ENCODE measurements around the gene HMOX2.

Gene HMOX2

DNA sequence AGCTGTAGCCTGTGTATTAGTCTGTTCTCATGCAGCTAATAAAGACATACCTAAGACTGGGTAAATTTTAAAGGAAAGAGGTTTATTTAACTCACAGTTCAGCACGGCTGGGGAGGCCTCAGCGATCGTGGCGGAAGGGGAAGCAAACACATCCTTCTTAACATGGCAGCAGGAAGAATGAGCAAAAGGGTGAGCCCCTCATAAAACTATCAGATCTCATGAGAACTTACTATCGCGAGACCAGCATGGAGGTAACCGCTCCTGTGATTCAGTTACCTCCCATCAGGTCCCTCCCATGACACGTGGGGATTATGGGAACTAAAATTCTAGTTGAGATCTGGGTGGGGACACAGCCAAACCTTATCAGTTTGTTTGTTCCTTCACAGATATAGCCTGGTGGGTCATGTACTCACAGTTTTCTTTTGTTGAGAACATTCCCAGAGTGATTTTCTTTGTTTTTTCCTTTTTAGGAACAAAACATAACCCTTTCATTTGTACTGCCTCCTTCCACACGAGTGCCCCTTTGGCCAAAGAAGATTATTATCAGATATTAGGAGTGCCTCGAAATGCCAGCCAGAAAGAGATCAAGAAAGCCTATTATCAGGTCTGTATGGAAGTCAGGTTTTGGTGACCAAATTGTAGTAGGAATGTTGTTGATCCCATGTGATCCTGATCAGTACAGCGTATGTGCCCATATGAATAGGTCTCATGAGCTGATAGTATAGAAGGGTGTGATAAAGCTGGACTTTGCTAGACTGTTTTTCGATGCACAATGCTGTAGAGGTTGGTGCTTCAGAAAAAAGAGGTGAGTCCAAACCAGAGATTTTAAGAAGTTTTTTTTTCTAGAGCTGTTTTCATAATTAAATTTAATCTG is 42.0 kb upstream of the HMOX2 start:
- TF ChIP-seq, protein P1, sequence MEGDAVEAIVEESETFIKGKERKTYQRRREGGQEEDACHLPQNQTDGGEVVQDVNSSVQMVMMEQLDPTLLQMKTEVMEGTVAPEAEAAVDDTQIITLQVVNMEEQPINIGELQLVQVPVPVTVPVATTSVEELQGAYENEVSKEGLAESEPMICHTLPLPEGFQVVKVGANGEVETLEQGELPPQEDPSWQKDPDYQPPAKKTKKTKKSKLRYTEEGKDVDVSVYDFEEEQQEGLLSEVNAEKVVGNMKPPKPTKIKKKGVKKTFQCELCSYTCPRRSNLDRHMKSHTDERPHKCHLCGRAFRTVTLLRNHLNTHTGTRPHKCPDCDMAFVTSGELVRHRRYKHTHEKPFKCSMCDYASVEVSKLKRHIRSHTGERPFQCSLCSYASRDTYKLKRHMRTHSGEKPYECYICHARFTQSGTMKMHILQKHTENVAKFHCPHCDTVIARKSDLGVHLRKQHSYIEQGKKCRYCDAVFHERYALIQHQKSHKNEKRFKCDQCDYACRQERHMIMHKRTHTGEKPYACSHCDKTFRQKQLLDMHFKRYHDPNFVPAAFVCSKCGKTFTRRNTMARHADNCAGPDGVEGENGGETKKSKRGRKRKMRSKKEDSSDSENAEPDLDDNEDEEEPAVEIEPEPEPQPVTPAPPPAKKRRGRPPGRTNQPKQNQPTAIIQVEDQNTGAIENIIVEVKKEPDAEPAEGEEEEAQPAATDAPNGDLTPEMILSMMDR (IDR thresholded peaks at IDR 0.05): no peak
- no peaks in the 10 kb centered on the region for H3K4me1 ChIP-seq
- no peaks in the 10 kb centered on the region for H3K27me3 ChIP-seq
- no peak overlapping the region for H3K4me3 ChIP-seq
- no peaks in the 10 kb centered on the region for H3K9me3 ChIP-seq
- no peak overlapping the region for H3K27ac ChIP-seq
- no peak for DNase-seq
- peaks cover 36 to 66% (median 52%) of the 10 kb centered on the region in 3 donors for H3K36me3 ChIP-seq
- intact Hi-C loops (cut with DNase I; ENCODE audit: low total_unique reads): no loop called here

DNA sequence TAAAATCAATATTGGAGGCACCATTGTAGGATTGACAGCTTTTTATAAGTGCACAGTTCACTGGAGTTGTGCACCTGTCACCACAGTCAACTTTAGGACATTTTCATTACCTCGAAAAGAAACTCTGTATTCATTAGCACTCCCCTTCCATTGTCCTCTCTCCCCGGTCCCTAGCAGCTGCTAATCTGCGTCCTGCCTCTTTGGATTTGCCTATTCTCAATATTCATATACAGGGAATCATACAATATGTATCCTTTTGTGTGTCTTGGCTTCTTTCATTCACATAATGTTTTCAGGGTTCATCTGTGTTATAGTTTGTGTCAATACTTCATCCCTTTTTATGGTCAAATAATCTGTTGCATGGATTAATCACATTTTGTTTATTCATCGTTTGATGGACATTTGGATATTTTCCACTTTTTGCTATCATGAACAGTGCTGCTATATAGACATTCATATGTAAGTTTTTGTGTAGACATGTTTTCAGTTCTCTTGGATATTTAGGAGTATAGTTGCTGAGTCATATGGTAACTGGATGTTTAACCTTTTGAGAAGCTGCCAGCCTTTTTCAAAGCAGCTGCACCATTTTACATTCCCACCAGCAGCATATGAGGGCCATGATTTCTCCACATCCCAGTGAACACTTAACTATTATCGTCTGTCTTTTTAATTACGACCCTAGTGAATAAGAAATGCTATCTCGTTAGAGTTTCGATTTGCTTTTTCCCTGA is 40.7 kb upstream of the HMOX2 start:
- intact Hi-C loops (cut with DNase I; ENCODE audit: low total_unique reads): no loop called here
- TF ChIP-seq, protein P1 (IDR thresholded peaks at IDR 0.05): no peak
- no peak overlapping the region for H3K27ac ChIP-seq
- H3K27me3 ChIP-seq: no peaks in the 10 kb centered on the region
- no peaks in the 10 kb centered on the region for H3K4me1 ChIP-seq
- no peak overlapping the region for H3K4me3 ChIP-seq
- H3K9me3 ChIP-seq: no peaks in the 10 kb centered on the region
- H3K36me3 ChIP-seq: peaks cover 45 to 79% (median 66%) of the 10 kb centered on the region in 3 donors
- no peak for DNase-seq

DNA sequence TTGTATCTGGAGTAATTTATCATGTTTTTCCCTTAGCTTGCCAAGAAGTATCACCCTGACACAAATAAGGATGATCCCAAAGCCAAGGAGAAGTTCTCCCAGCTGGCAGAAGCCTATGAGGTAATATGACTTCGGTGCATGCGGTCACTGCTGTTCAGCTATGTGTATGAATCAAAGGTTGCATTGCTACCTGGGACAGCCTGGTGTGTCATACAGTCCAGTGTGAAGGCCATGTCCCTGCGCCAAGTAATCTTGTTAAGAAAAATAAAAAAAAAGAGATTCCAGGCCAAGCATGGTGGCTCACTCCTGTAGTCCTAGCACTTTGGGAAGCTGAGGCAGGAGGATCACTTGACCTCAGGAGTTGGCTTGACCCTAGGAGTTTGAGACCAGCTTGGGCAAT is 38.8 kb upstream of the HMOX2 start:
- no peaks in the 10 kb centered on the region for H3K27me3 ChIP-seq
- TF ChIP-seq, protein P1 (IDR thresholded peaks at IDR 0.05): no peak
- intact Hi-C loops (cut with DNase I; ENCODE audit: low total_unique reads): no loop called here
- H3K4me3 ChIP-seq: no peak overlapping the region
- no peaks in the 10 kb centered on the region for H3K4me1 ChIP-seq
- H3K36me3 ChIP-seq: peaks cover 62 to 81% (median 78%) of the 10 kb centered on the region in 3 donors
- no peak for DNase-seq
- H3K9me3 ChIP-seq: no peaks in the 10 kb centered on the region
- H3K27ac ChIP-seq: no peak overlapping the region

DNA sequence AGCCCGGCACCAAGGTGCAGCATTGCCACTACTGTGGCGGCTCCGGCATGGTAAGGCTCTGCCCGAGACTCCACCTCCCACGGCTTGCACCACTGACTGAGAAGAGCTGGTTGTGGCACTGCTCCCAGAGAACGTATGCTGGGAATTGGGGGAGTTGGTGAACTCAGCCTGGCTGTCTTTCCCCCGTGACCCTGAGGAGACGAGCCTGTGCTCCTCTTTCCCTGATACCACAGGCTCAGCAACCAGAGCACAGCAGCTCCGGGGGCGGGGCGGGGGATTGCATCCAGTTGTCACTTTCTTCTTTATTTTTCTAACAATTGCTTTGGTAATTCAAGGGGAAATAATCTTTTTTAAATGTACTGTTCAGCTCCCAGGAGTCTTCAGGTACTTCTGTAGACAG is 33.8 kb upstream of the HMOX2 start:
- Histone ChIP-seq H3K4me3 (no peak overlapping the region), H3K27ac (no peak overlapping the region), H3K36me3 (peaks cover 91 to 100% (median 96%) of the 10 kb centered on the region in 3 donors), H3K4me1 (no peaks in the 10 kb centered on the region), H3K27me3 (no peaks in the 10 kb centered on the region), H3K9me3 (no peaks in the 10 kb centered on the region)
- DNase-seq: no peak
- intact Hi-C loops (cut with DNase I; ENCODE audit: low total_unique reads): no loop called here
- TF ChIP-seq, protein P1 (IDR thresholded peaks at IDR 0.05): no peak

DNA sequence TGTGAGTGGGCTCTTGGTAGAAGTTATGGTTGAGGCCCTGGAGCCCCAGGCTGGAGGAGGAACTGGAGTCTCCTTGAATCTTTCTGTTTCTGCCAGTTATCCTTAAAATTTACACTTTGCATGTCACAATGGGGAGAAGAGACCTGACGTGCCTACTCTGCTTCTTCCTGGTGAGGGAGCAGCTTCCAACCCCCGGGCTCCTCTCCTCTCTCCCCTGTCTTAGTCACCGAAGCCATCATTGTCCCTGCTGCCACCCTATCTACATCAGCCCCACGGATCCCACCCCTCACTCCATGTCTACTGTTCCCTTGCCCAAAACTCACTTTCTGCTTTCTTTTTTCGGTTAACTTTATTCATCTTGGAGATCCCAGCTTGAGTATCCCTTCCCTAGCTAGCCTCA is 32.9 kb upstream of the HMOX2 start:
- no peak for DNase-seq
- Histone ChIP-seq H3K27ac (no peak overlapping the region), H3K4me1 (no peaks in the 10 kb centered on the region), H3K36me3 (peaks cover 87 to 100% (median 95%) of the 10 kb centered on the region in 3 donors), H3K9me3 (no peaks in the 10 kb centered on the region), H3K4me3 (no peak overlapping the region), H3K27me3 (no peaks in the 10 kb centered on the region)
- intact Hi-C loops (cut with DNase I; ENCODE audit: low total_unique reads): no loop called here
- TF ChIP-seq, protein P1 (IDR thresholded peaks at IDR 0.05): no peak

Measured in tibial artery (tissue), 4 donors.